ENCODE measurements around the gene ZNF479. TPM values are rescaled to one million over a fixed set of nuclear protein-coding genes. Genes with fewer than 3 reads are reported as not detected.
"Not testable (repeated sequence)": the region's sequence is repeated elsewhere in the genome, so short reads cannot be mapped to it uniquely, and the experiment has no call there.

Gene ZNF479
- total RNA-seq, 1 donor = not detected

GRCh38 chr7:57165285-57165899, 33.2 kb upstream of the ZNF479 start:
- H3K4me3 ChIP-seq (ENCODE audit: low read depth, low read length) = no peak overlapping the region
- TF ChIP-seq CTCF (IDR thresholded peaks at IDR 0.05; ENCODE audit: insufficient read depth, low read length) = no peak
- no peak for DNase-seq (ENCODE audit: low read depth)

DNA sequence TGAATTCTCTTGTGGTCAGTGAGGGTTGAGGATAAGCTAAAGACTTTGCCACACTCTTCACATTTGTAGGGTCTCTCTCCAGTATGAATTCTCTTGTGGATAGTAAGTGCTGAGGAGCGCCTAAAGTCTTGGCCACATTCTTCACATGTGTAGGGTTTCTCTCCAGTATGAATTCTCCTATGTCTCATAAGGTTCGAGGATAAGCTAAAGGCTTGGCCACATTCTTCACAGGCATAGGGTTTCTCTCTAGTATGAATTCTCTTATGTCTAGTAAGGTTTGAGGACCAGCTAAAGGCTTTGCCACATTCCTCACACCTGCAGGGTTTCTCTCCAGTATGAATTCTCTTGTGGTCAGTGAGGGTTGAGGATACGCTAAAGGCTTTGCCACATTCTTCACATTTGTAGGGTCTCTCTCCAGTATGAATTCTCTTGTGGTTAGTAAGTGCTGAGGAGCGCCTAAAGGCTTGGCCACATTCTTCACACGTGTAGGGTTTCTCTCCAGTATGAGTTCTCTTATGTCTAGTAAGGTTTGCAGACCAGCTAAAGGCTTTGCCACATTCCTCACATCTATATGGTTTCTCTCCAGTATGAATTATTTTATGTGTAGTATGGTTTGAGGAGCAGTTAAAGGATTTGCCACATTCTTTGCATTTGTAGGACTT, 12.0 kb downstream of the ZNF479 start:
- not testable (repeated sequence) for H3K4me3 ChIP-seq (ENCODE audit: low read depth, low read length); DNase-seq (ENCODE audit: low read depth)
